Vagina (tissue), 2 donors: ENCODE results near the gene DCDC2C. TPM values are rescaled to one million over a fixed set of nuclear protein-coding genes. Genes with fewer than 3 reads are reported as not detected.

Experiments
- DNase-seq, 2 donors: peaks; one replicate each; pipeline ENCODE4 v3.0.0-alpha.2; 2017; ENCODE audit errors: extremely low spot score in 2 of 2
- H3K27ac ChIP-seq: fragments of 200-600 bp; sonication (generic); one replicate; pipeline ENCODE4 v1.5.1; 2019
- H3K27me3 ChIP-seq: fragments of 200-600 bp; sonication (generic); one replicate; pipeline ENCODE4 v1.5.1; 2019
- H3K36me3 ChIP-seq, 2 donors: fragments of 200-600 bp; sonication (generic); one replicate each; pipeline ENCODE4 v1.5.1; 2017 to 2019
- H3K4me1 ChIP-seq: fragments of 200-600 bp; sonication (generic); one replicate; pipeline ENCODE4 v1.5.1; 2019
- H3K4me3 ChIP-seq, 2 donors: fragments of 200-600 bp; sonication (generic); 1 replicate in 1 of 2; 2 replicates in 1 of 2; pipeline ENCODE4 v1.5.1; 2016 to 2019
- H3K9me3 ChIP-seq: fragments of 200-600 bp; sonication (generic); one replicate; pipeline ENCODE4 v1.5.1; 2019
- CTCF ChIP-seq, 3 experiments: fragments of 450-650 bp in 2 of 3; fragments of 200-600 bp in 1 of 3; sonication (generic) in 1 of 3; IDR thresholded peaks; one replicate each; pipeline ENCODE4 v1.5.1; 2017 to 2019; ENCODE audit warnings: antibody characterized with exemption in 3 of 3, mild to moderate bottlenecking in 2 of 3, moderate library complexity in 2 of 3
- POLR2A ChIP-seq, 2 donors: fragments of 450-650 bp; IDR thresholded peaks; one replicate each; pipeline ENCODE4 v1.6.1; 2017; ENCODE audit warnings: antibody characterized with exemption in 2 of 2, mild to moderate bottlenecking in 2 of 2, moderate library complexity in 2 of 2
- POLR2AphosphoS5 ChIP-seq, 2 donors: sonication (generic); formaldehyde crosslinking; IDR thresholded peaks; one replicate each; pipeline ENCODE4 v1.9.0; 2017; ENCODE audit warnings: antibody characterized with exemption in 2 of 2, mild to moderate bottlenecking in 2 of 2, low read depth in 1 of 2; ENCODE audit not compliant: insufficient read depth in 1 of 2
- intact Hi-C: fragments of 100-400 bp; cut with DNase I; formaldehyde crosslinking; loops from one replicate; pipeline ENCODE4 v1.15.1; 2023
- total RNA-seq: library from RNA; depleted of rRNA; stranded (reverse); fragments of >200 nt; gene quantifications from one replicate; pipeline ENCODE4 v1.2.3, GENCODE V29; 2016

DCDC2C gene
- total RNA-seq, 1 donor from 2014 or later, result not detected

- H3K4me3 ChIP-seq, result no peak overlapping the region
- H3K4me1 ChIP-seq, result no peaks in the 10 kb centered on the region
- no peak for TF ChIP-seq POLR2AphosphoS5 (IDR thresholded peaks at IDR 0.05; ENCODE audit: insufficient read depth in 1 of 2, low read depth in 1 of 2)
- no peak for TF ChIP-seq POLR2A (IDR thresholded peaks at IDR 0.05)
- TF ChIP-seq CTCF (IDR thresholded peaks at IDR 0.05), result no peak
- H3K36me3 ChIP-seq, result no peaks in the 10 kb centered on the region
- no peaks in the 10 kb centered on the region for H3K27me3 ChIP-seq
- no peak overlapping the region for H3K27ac ChIP-seq
- peak in 1 of 2 donors; percentile 28 for DNase-seq
- intact Hi-C loops, result no loop called here
- no peaks in the 10 kb centered on the region for H3K9me3 ChIP-seq
Measured at GRCh38 chr2:3742743-3743508, 39.6 kb downstream of the DCDC2C start.

DNA sequence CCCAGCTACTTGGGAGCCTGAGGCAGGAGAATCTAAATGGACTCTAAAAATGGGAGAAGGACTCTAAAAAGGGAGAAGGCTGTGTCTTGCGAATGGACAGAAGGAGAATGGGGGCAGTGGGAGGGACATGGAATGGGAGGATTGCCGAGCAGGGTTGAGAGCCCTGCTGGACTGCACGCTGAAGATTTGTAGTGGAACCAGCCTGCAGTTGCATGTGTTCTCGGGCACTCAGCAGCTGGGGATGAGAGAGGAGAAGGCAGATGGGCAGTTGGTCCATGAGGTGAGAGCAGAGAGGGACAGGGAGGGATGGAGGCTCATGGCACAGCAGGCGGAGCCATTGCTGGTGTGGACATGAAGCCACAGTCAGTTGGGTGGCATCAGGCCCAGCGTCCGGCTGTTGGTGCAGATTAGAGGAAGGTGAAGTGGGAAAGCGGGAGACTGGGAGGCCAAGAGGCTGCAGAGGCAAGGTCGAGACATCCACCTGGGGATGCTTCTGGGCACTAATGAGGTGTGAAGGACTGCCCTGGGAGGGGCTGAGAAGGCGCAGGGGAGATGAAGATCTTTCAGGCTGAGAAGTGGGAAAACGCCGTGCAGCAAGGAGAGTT is 40.7 kb downstream of the DCDC2C start:
- Histone ChIP-seq H3K36me3 (no peaks in the 10 kb centered on the region), H3K4me3 (no peak overlapping the region), H3K27ac (no peak overlapping the region), H3K9me3 (no peaks in the 10 kb centered on the region), H3K27me3 (no peaks in the 10 kb centered on the region), H3K4me1 (no peaks in the 10 kb centered on the region)
- TF ChIP-seq POLR2AphosphoS5 (IDR thresholded peaks at IDR 0.05; ENCODE audit: insufficient read depth in 1 of 2, low read depth in 1 of 2) (no peak), POLR2A (IDR thresholded peaks at IDR 0.05) (no peak), CTCF (IDR thresholded peaks at IDR 0.05) (no peak)
- intact Hi-C loops, result no loop called here
- peak in 1 of 2 donors; percentile 93 for DNase-seq

GRCh38 chr2:3745920-3746319 is 42.5 kb downstream of the DCDC2C start:
- H3K36me3 ChIP-seq, result no peaks in the 10 kb centered on the region
- H3K27ac ChIP-seq, result no peak overlapping the region
- intact Hi-C loops, result no loop called here
- no peak for DNase-seq
- no peaks in the 10 kb centered on the region for H3K9me3 ChIP-seq
- no peaks in the 10 kb centered on the region for H3K27me3 ChIP-seq
- TF ChIP-seq POLR2A (IDR thresholded peaks at IDR 0.05) (no peak), POLR2AphosphoS5 (IDR thresholded peaks at IDR 0.05; ENCODE audit: insufficient read depth in 1 of 2, low read depth in 1 of 2) (no peak), CTCF (IDR thresholded peaks at IDR 0.05) (no peak)
- H3K4me1 ChIP-seq, result no peaks in the 10 kb centered on the region
- no peak overlapping the region for H3K4me3 ChIP-seq

GRCh38 chr2:3747032-3747654 is 43.8 kb downstream of the DCDC2C start:
- H3K36me3 ChIP-seq, result no peaks in the 10 kb centered on the region
- H3K4me1 ChIP-seq, result no peaks in the 10 kb centered on the region
- DNase-seq, result no peak
- no peaks in the 10 kb centered on the region for H3K27me3 ChIP-seq
- H3K27ac ChIP-seq, result no peak overlapping the region
- no peak for TF ChIP-seq POLR2A (IDR thresholded peaks at IDR 0.05)
- no peak for TF ChIP-seq POLR2AphosphoS5 (IDR thresholded peaks at IDR 0.05; ENCODE audit: insufficient read depth in 1 of 2, low read depth in 1 of 2)
- TF ChIP-seq CTCF (IDR thresholded peaks at IDR 0.05), result no peak
- no peak overlapping the region for H3K4me3 ChIP-seq
- H3K9me3 ChIP-seq, result no peaks in the 10 kb centered on the region
- intact Hi-C loops, result no loop called here
